ENCODE measurements around the gene CYP4F22. TPM values are rescaled to one million over a fixed set of nuclear protein-coding genes. Genes with fewer than 3 reads are reported as not detected.

Gene CYP4F22
- total RNA-seq, 1 experiment from 2014 or later = not detected

- Histone ChIP-seq H3K27ac (ENCODE audit: insufficient read length, low read depth, low read length) (no peak overlapping the region), H3K27me3 (ENCODE audit: insufficient read depth, low read length) (no peaks in the 10 kb centered on the region), H2AFZ (ENCODE audit: low read length) (no peak overlapping the region), H3K4me2 (ENCODE audit: insufficient read depth, insufficient read length, low read length) (no peak overlapping the region), H3K14ac (ENCODE audit: insufficient read depth, low read length) (no peak overlapping the region), H3K4ac (ENCODE audit: low read depth, low read length) (no peak overlapping the region), H2BK120ac (ENCODE audit: low read depth, low read length, poor library complexity, severe bottlenecking) (no peak overlapping the region), H3K23ac (ENCODE audit: insufficient read length, low read depth, low read length) (no peak overlapping the region), H4K91ac (ENCODE audit: insufficient read length, low read depth, low read length) (no peak overlapping the region), H3K9ac (ENCODE audit: extremely low read depth, insufficient read length, low read length) (no peak overlapping the region), H3T11ph (ENCODE audit: low read length) (no peak overlapping the region), H2BK20ac (ENCODE audit: low read depth, low read length, poor library complexity, severe bottlenecking) (no peak overlapping the region), H3K23me2 (ENCODE audit: insufficient read length, low read depth, low read length, poor library complexity, severe bottlenecking) (no peaks in the 10 kb centered on the region), H2BK5ac (ENCODE audit: insufficient read length, low read length) (no peak overlapping the region), H2BK12ac (ENCODE audit: insufficient read length, low read depth, low read length) (no peak overlapping the region), H3K4me1 (ENCODE audit: insufficient read depth, low read length) (no peaks in the 10 kb centered on the region), H3K56ac (ENCODE audit: insufficient read length, low read depth, low read length) (no peak overlapping the region), H3K79me2 (ENCODE audit: insufficient read depth, low read length) (no peaks in the 10 kb centered on the region), H4K20me1 (ENCODE audit: control insufficient read depth, insufficient read depth, insufficient read length) (no peaks in the 10 kb centered on the region), H2BK15ac (ENCODE audit: low read depth, low read length) (no peak overlapping the region), H3K18ac (ENCODE audit: insufficient read length, low read depth, low read length) (no peak overlapping the region), H4K5ac (ENCODE audit: insufficient read length, low read depth, low read length) (no peak overlapping the region), H3K9me3 (ENCODE audit: control insufficient read depth, low read depth, low read length) (peaks cover 45% of the 10 kb centered on the region), H3K79me1 (ENCODE audit: insufficient read depth, low read depth, low read length, poor library complexity, severe bottlenecking) (no peaks in the 10 kb centered on the region), H2AK5ac (ENCODE audit: insufficient read length, low read length) (no peak overlapping the region), H4K8ac (replicated peaks; ENCODE audit: insufficient read length, low read depth, low read length) (no peak overlapping the region)
- no peak for DNase-seq
- no CpG with 5 or more reads among the region's 6 CpGs for WGBS (ENCODE audit: extremely low coverage, insufficient read length, low lambda C conversion rate)
- Mint-ChIP-seq H3K27ac (no peak overlapping the region), H3K36me3 (ENCODE audit: insufficient read depth in 1 of 3, low read depth in 3 of 3) (peaks cover 2 to 29% (median 3%) of the 10 kb centered on the region in 3 experiments; a peak in 3 of 7 replicates), H3K27me3 (ENCODE audit: low read depth) (no peaks in the 10 kb centered on the region; the same call in none of the 2 replicates), H3K4me3 (no peak overlapping the region), H3K9me3 (peaks cover 61 to 88% of the 10 kb centered on the region in 2 experiments), H3K4me1 (no peaks in the 10 kb centered on the region)
- TF ChIP-seq CTCF (conservative IDR thresholded peaks at IDR 0.05) = no peak
These were observed 69.0 kb downstream of the CYP4F22 start for GRCh38 chr19:15577184-15577771.
